Measurements from ENCODE around the gene TAS1R2. TPM values are rescaled to one million over a fixed set of nuclear protein-coding genes. Genes with fewer than 3 reads are reported as not detected.

The TAS1R2 gene
- total and polyA plus RNA-seq, 2 experiments from 2014 or later = not detected

- no peak for TF ChIP-seq ZNF462 (CRISPR knock-in tag; IDR thresholded peaks at IDR 0.05)
- TF ChIP-seq REST (IDR thresholded peaks at IDR 0.05; ENCODE audit: unreplicated experiment) = no peak
- no peak for TF ChIP-seq ZNF114 (CRISPR knock-in tag; IDR thresholded peaks at IDR 0.05)
Measured at GRCh38 chr1:18803151-18803791, 56.2 kb downstream of the TAS1R2 start (continued).

- peaks cover 3% of the 10 kb centered on the region; the same call in 1 of the 3 replicates for H3K4me1 Mint-ChIP-seq
- DNase-seq (ENCODE audit: low spot score) (no peak), ATAC-seq (no peak)
- Histone ChIP-seq H3K4me2 (no peak overlapping the region), H3K9me2 (ENCODE audit: insufficient read depth) (0 out of 2 replicates have a peak, but pooled peaks cover 3% of the 10 kb centered on the region), H3K27me3 (ENCODE audit: insufficient read depth) (no peaks in the 10 kb centered on the region), H3K4me3 (no peak overlapping the region), H2AFZ (no peak overlapping the region), H4K20me1 (replicated peaks; ENCODE audit: insufficient read depth) (no peaks in the 10 kb centered on the region), H3K27ac (ENCODE audit: low read depth) (no peak overlapping the region), H3K4me1 (ENCODE audit: insufficient read depth) (no peaks in the 10 kb centered on the region), H3K79me2 (replicated peaks; ENCODE audit: insufficient read depth) (no peaks in the 10 kb centered on the region), H3K36me3 (ENCODE audit: insufficient read depth) (no peaks in the 10 kb centered on the region), H3F3A (replicated peaks; ENCODE audit: low read depth) (no peaks in the 10 kb centered on the region)
- H3K4me3 Mint-ChIP-seq = no peak overlapping the region
- H3K9me3 Mint-ChIP-seq = no peaks in the 10 kb centered on the region
- H3K36me3 Mint-ChIP-seq (ENCODE audit: low read depth) = no peaks in the 10 kb centered on the region
- H3K27ac Mint-ChIP-seq = no peak overlapping the region
- H3K27me3 Mint-ChIP-seq (ENCODE audit: insufficient read depth, low read depth, poor library complexity) = peaks cover 10% of the 10 kb centered on the region
- no peak for TF ChIP-seq EZH2phosphoT487 (IDR thresholded peaks at IDR 0.05; ENCODE audit: unreplicated experiment)
- TF ChIP-seq EZH2 (IDR thresholded peaks at IDR 0.05; ENCODE audit: low read depth, unreplicated experiment) = no peak
- no peak for TF ChIP-seq ZNF331 (CRISPR knock-in tag; IDR thresholded peaks at IDR 0.05; ENCODE audit: low read depth)
- TF ChIP-seq CREB1 (CRISPR knock-in tag; IDR thresholded peaks at IDR 0.05; ENCODE audit: low read depth) = no peak
- TF ChIP-seq STAT1 (IDR thresholded peaks at IDR 0.05; ENCODE audit: unreplicated experiment) = no peak
Measured at GRCh38 chr1:18802231-18802630, 57.2 kb downstream of the TAS1R2 start.

All from GM23338 (cell line).